GM13977 (cell line): ENCODE data around the gene PAPSS1.

ENCODE experiments used
- DNase-seq: peaks from one replicate; pipeline ENCODE4 v3.0.0; 2012; ENCODE audit warnings: low spot score
- CTCF ChIP-seq: IDR thresholded peaks from 2 replicates; pipeline ENCODE4 v1.5.1; 2012; ENCODE audit warnings: mild to moderate bottlenecking, control low read depth; ENCODE audit not compliant: insufficient read depth; ENCODE audit errors: extremely low read depth, missing control alignments
- in situ Hi-C: fragments of 300-500 bp; cut with MboI; formaldehyde crosslinking; loops from one replicate; pipeline ENCODE4 v1.12.0; 2022; ENCODE audit warnings: low sequenced_read_pairs, low pct_unique_long_range_greater_than_20kb, mixed read lengths, inconsistent platforms; ENCODE audit not compliant: unreplicated experiment

Gene PAPSS1

GRCh38 chr4:107579099-107579498 is 140.9 kb downstream of the PAPSS1 start:
- in situ Hi-C loops = no loop called here
- no peak for TF ChIP-seq CTCF
- no peak for DNase-seq

GRCh38 chr4:107578321-107578720 is 141.7 kb downstream of the PAPSS1 start:
- no peak for TF ChIP-seq CTCF
- DNase-seq = no peak
- in situ Hi-C loops = no loop called here

- no peak for TF ChIP-seq CTCF
- in situ Hi-C loops = no loop called here
- no peak for DNase-seq
Measured at GRCh38 chr4:107577743-107578142, 142.3 kb downstream of the PAPSS1 start.

DNA sequence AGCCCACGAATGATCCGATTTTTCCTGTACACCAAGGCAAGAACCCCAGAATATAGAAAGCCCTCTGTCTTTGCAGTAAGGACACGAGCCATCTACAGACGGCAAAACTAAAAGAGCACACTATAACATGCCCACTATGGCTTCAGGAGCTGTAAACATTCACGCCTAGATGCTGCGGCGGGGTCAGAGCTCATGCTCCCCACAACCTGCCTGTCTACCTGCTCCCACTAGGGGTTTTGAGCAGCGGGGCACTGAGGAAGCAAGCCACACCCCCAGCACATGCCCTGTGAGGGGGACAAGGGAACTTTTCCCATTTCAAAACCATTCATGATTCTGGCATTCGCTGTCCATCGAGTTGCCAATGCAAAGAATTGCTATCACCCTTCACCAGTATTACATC is 144.8 kb downstream of the PAPSS1 start:
- DNase-seq = no peak
- no peak for TF ChIP-seq CTCF
- in situ Hi-C loops = no loop called here

- in situ Hi-C loops = no loop called here
- no peak for TF ChIP-seq CTCF
Measured at GRCh38 chr4:107572281-107572680, 147.8 kb downstream of the PAPSS1 start.

GRCh38 chr4:107570952-107571351 is 149.1 kb downstream of the PAPSS1 start:
- DNase-seq = no peak
- no peak for TF ChIP-seq CTCF
- in situ Hi-C loops = no loop called here

More at GRCh38 chr4:107572281-107572680, 147.8 kb downstream of the PAPSS1 start:
- DNase-seq = no peak

DNA sequence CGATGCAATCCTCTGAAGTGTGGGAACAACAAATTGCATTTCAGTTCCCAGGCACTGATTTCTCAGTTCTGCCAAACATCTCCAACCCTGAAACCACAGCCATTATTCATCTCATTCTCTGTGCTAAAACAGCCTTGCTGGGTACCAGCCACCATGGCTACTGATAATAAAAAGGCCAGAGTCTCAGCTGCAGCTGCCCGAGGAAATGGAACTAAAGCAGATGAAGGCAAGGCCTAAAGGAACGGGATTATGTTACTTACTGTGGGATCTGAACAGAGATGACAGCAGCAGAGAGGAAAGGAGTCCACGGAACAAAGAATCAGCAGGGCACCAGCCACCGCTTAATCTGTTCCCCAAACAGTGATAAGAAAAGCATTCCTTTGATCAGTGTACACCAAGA is 155.7 kb downstream of the PAPSS1 start:
- in situ Hi-C loops = no loop called here
- DNase-seq = no peak
- no peak for TF ChIP-seq CTCF
